ENCODE data around the gene ME1.

The ME1 gene

DNA sequence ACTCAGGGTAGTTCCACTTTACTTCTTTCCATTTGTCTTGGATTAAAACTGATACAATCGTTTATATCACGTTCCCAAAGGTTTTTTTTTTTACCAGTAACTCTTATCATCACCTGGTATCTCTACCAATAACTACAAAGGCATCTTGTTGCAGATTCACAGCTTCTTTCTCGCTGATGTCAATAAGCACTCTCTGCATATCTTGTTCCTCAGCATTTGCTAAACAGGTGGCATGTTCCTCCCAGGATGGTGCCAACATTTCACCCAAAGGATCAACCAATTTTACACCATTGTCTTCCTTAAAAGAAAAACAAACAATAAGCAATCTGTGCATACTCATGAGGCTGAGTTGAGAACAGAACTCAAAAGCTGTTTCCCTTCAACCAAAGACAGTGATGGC is 242.3 kb downstream of the ME1 start:
- Histone ChIP-seq H3K4me1 (ENCODE audit: control insufficient read depth in 1 of 2, insufficient read depth in 2 of 2, low read length in 2 of 2) (peaks cover 0 to 13% of the 10 kb centered on the region in 2 donors), H3K36me3 (ENCODE audit: control insufficient read depth in 1 of 2, insufficient read depth in 2 of 2, low read length in 2 of 2) (peaks cover 22 to 31% of the 10 kb centered on the region in 2 donors), H3K9me3 (ENCODE audit: control insufficient read depth in 1 of 2, low read length in 2 of 2) (no peaks in the 10 kb centered on the region), H3K27me3 (ENCODE audit: low read depth, low read length) (no peaks in the 10 kb centered on the region), H3K27ac (ENCODE audit: low read length) (no peak overlapping the region), H3K4me3 (ENCODE audit: low read depth in 1 of 2, low read length in 2 of 2) (no peak overlapping the region)

DNA sequence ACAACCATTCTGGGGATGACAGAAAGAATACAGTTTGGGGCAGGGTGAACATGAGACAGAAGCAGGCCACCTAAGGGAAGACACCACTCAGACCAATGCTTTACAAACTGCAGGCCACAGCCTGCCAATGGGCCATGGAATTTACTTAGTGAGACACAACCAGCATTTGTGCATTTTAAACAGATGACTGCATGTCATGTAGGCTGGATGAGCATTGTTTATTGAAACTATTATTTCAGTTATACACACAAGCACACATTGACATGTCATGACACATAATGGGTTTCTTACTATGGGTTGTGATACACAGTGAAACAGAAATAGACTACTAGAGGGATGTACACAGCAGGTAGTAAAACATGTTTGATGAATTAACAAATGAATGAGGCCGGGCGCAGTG is 245.8 kb downstream of the ME1 start:
- Histone ChIP-seq H3K36me3 (ENCODE audit: control insufficient read depth in 1 of 2, insufficient read depth in 2 of 2, low read length in 2 of 2) (peaks cover 46 to 50% of the 10 kb centered on the region in 2 donors), H3K4me3 (ENCODE audit: low read depth in 1 of 2, low read length in 2 of 2) (no peak overlapping the region), H3K27me3 (ENCODE audit: low read depth, low read length) (no peaks in the 10 kb centered on the region), H3K9me3 (ENCODE audit: control insufficient read depth in 1 of 2, low read length in 2 of 2) (no peaks in the 10 kb centered on the region), H3K4me1 (ENCODE audit: control insufficient read depth in 1 of 2, insufficient read depth in 2 of 2, low read length in 2 of 2) (no peaks in the 10 kb centered on the region), H3K27ac (ENCODE audit: low read length) (no peak overlapping the region)

DNA sequence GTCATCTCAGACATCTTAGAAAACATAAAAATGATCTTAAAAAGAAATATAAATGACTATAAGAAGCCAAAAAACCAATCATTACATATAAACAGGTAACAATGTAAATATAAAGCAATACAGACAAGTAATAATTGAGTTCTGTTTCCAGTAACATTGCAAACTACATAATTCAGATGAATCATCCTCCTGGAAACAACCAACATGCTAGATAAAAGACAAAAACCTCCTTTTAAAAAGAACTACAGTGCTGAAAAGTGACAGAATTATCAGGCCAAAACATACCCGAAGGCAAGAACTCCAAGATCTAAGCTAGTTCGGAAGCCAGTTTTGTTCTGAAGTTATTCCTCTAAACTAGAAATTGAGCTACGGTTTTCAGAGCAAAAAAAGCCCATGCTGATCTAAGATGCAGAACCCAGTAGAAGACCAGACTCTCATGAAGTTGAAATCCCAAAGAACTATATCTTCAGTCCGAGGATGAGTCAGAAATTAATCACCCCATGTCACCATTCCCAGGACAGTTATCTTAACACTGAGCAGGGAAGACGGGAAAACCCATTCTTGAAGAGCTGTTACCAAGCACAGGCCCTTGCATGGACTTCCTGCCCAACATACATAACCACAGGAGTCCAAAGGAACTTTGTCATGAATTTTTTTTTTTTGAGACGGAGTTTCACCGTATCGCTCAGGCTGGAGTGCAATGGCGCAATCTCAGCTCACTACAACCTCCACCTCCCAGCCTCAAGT is 247.6 kb downstream of the ME1 start:
- Histone ChIP-seq H3K4me3 (ENCODE audit: low read depth in 1 of 2, low read length in 2 of 2) (no peak overlapping the region), H3K9me3 (ENCODE audit: control insufficient read depth in 1 of 2, low read length in 2 of 2) (no peaks in the 10 kb centered on the region), H3K27me3 (ENCODE audit: low read depth, low read length) (no peaks in the 10 kb centered on the region), H3K36me3 (ENCODE audit: control insufficient read depth in 1 of 2, insufficient read depth in 2 of 2, low read length in 2 of 2) (peaks cover 45 to 53% of the 10 kb centered on the region in 2 donors), H3K4me1 (ENCODE audit: control insufficient read depth in 1 of 2, insufficient read depth in 2 of 2, low read length in 2 of 2) (no peaks in the 10 kb centered on the region), H3K27ac (ENCODE audit: low read length) (no peak overlapping the region)

DNA sequence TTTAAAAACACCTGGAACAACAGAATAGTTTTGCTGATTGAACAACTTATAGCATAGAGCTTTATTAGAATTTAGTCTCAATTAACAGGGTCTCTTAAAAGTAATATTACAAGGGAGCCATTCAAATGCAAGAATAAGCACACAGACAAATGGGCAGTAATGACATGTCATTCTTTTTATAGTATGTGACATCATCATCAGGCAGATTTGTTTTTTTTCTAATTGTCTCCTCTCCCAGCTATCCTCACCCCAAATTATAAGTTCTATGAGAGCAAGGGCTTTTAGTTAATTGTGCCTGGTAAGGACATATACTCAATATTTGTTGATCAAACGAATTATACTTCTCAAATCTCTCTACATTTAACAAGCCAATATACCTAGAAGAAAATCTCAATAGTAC is 248.7 kb downstream of the ME1 start:
- Histone ChIP-seq H3K27me3 (ENCODE audit: low read depth, low read length) (no peaks in the 10 kb centered on the region), H3K9me3 (ENCODE audit: control insufficient read depth in 1 of 2, low read length in 2 of 2) (no peaks in the 10 kb centered on the region), H3K36me3 (ENCODE audit: control insufficient read depth in 1 of 2, insufficient read depth in 2 of 2, low read length in 2 of 2) (peaks cover 44 to 57% of the 10 kb centered on the region in 2 donors), H3K4me3 (ENCODE audit: low read depth in 1 of 2, low read length in 2 of 2) (no peak overlapping the region), H3K4me1 (ENCODE audit: control insufficient read depth in 1 of 2, insufficient read depth in 2 of 2, low read length in 2 of 2) (no peaks in the 10 kb centered on the region), H3K27ac (ENCODE audit: low read length) (no peak overlapping the region)

DNA sequence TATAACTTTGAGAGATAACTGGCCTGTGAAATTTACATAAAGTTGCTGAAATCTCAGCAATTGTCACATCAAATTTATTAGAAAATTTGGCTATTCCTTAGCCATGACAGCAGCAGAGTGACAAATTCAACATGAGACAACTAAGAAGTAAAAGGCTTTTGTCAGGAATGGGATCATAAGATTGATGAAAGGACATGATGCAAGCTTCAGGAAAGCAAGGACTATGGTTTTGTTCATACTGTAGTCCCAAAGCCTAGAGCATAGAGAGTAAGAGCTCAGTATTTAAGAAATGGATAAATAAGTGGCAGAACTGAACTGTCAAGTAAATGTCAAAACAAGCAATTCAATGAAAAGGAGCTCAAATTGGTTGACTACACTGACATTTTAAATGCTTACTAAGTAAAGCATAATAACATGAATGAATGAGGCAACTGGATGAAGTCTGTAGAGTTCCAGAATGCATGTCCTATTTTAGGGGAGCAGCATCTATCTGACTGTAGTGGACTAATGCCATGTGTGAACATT is 250.4 kb downstream of the ME1 start:
- Histone ChIP-seq H3K4me3 (ENCODE audit: low read depth in 1 of 2, low read length in 2 of 2) (no peak overlapping the region), H3K9me3 (ENCODE audit: control insufficient read depth in 1 of 2, low read length in 2 of 2) (no peaks in the 10 kb centered on the region), H3K36me3 (ENCODE audit: control insufficient read depth in 1 of 2, insufficient read depth in 2 of 2, low read length in 2 of 2) (peaks cover 37 to 52% of the 10 kb centered on the region in 2 donors), H3K4me1 (ENCODE audit: control insufficient read depth in 1 of 2, insufficient read depth in 2 of 2, low read length in 2 of 2) (no peaks in the 10 kb centered on the region), H3K27me3 (ENCODE audit: low read depth, low read length) (no peaks in the 10 kb centered on the region), H3K27ac (ENCODE audit: low read length) (no peak overlapping the region)

DNA sequence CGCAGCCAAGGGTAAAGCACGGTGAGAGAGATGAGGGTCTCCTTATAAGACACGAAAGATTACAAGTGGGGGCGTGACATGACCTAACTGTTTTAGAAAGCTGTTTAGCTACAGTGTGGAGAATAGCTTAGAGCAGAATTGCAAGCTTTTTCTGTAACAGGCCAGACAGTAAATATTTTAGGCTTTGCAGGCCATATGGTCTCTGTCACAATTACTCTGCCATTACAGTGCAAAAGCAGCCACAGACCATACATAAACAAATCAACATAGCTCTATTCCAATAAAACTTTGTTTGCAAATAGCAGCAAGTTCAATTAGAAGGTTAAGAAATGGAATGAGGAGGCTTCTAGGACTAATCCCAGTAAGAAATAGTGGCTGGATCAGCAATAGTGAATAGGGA is 254.6 kb downstream of the ME1 start:
- H3K9me3 ChIP-seq (ENCODE audit: control insufficient read depth in 1 of 2, low read length in 2 of 2) = no peaks in the 10 kb centered on the region
- H3K4me3 ChIP-seq (ENCODE audit: low read depth in 1 of 2, low read length in 2 of 2) = no peak overlapping the region
- H3K4me1 ChIP-seq (ENCODE audit: control insufficient read depth in 1 of 2, insufficient read depth in 2 of 2, low read length in 2 of 2) = no peaks in the 10 kb centered on the region
- H3K27me3 ChIP-seq (ENCODE audit: low read depth, low read length) = no peaks in the 10 kb centered on the region
- H3K36me3 ChIP-seq (ENCODE audit: control insufficient read depth in 1 of 2, insufficient read depth in 2 of 2, low read length in 2 of 2) = peaks cover 38 to 42% of the 10 kb centered on the region in 2 donors
- H3K27ac ChIP-seq (ENCODE audit: low read length) = no peak overlapping the region

DNA sequence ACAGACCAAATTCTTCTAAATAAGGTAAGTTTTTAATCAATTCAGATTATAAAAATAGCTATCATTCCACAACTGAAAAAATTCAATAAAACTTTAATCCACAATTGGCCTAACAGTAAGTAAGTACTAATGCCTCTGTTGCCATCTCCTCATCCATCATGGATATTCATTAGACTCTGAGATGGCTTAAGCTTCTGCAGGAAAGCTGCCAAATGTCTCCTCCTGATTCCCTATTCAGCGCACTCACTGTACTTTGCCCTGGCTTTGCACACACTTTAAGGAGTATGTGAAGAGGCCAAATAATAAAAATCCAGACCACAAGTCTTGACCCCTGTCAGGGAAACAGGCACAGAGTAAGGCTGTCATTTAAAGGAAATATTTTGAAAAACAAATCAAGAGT is 261.3 kb downstream of the ME1 start:
- Histone ChIP-seq H3K4me3 (ENCODE audit: low read depth in 1 of 2, low read length in 2 of 2) (no peak overlapping the region), H3K9me3 (ENCODE audit: control insufficient read depth in 1 of 2, low read length in 2 of 2) (no peaks in the 10 kb centered on the region), H3K27ac (ENCODE audit: low read length) (no peak overlapping the region), H3K27me3 (ENCODE audit: low read depth, low read length) (no peaks in the 10 kb centered on the region), H3K36me3 (ENCODE audit: control insufficient read depth in 1 of 2, insufficient read depth in 2 of 2, low read length in 2 of 2) (peaks cover 72 to 80% of the 10 kb centered on the region in 2 donors), H3K4me1 (ENCODE audit: control insufficient read depth in 1 of 2, insufficient read depth in 2 of 2, low read length in 2 of 2) (no peaks in the 10 kb centered on the region)

DNA sequence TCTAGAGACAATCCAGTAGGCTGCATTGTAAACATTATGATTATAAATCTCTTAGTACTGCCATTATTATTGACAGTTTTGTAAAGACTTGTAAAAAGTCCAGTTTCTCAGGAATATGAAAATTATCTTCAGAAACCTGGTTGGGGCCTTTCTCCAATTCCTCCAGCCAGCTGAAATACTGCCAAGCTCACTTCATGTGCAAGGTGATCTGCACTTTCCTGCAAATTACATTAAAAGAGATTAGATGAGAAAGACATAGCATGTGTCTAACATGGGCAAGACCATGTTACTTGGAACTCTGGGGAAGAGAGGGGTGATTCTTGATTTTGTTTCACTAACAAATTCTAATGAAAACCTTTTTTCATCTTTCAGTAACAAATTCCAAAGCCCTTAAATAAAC is 261.7 kb downstream of the ME1 start:
- Histone ChIP-seq H3K4me1 (ENCODE audit: control insufficient read depth in 1 of 2, insufficient read depth in 2 of 2, low read length in 2 of 2) (no peaks in the 10 kb centered on the region), H3K27me3 (ENCODE audit: low read depth, low read length) (no peaks in the 10 kb centered on the region), H3K9me3 (ENCODE audit: control insufficient read depth in 1 of 2, low read length in 2 of 2) (no peaks in the 10 kb centered on the region), H3K4me3 (ENCODE audit: low read depth in 1 of 2, low read length in 2 of 2) (no peak overlapping the region), H3K27ac (ENCODE audit: low read length) (no peak overlapping the region), H3K36me3 (ENCODE audit: control insufficient read depth in 1 of 2, insufficient read depth in 2 of 2, low read length in 2 of 2) (peaks cover 72 to 84% of the 10 kb centered on the region in 2 donors)

DNA sequence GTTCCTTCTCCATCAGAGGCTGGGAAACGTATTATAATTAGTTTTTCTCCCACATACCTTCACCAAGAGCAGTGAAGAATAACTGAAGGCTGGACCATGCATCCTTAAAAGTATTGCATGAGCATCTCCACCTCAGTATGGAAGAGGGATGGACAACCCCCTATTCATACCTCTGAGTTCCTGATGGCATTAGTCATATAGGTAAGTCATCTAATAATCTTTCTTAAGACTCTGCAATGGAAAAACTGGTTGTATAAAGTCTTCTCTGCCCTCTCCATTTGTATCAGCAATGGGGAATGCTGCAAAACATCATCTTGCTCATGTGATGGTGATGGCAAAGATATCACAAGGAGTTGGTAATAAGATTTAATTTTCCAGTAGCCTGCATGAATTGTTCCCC is 262.3 kb downstream of the ME1 start:
- Histone ChIP-seq H3K27ac (ENCODE audit: low read length) (no peak overlapping the region), H3K36me3 (ENCODE audit: control insufficient read depth in 1 of 2, insufficient read depth in 2 of 2, low read length in 2 of 2) (peaks cover 77 to 87% of the 10 kb centered on the region in 2 donors), H3K4me1 (ENCODE audit: control insufficient read depth in 1 of 2, insufficient read depth in 2 of 2, low read length in 2 of 2) (no peaks in the 10 kb centered on the region), H3K4me3 (ENCODE audit: low read depth in 1 of 2, low read length in 2 of 2) (no peak overlapping the region), H3K27me3 (ENCODE audit: low read depth, low read length) (no peaks in the 10 kb centered on the region), H3K9me3 (ENCODE audit: control insufficient read depth in 1 of 2, low read length in 2 of 2) (no peaks in the 10 kb centered on the region)

DNA sequence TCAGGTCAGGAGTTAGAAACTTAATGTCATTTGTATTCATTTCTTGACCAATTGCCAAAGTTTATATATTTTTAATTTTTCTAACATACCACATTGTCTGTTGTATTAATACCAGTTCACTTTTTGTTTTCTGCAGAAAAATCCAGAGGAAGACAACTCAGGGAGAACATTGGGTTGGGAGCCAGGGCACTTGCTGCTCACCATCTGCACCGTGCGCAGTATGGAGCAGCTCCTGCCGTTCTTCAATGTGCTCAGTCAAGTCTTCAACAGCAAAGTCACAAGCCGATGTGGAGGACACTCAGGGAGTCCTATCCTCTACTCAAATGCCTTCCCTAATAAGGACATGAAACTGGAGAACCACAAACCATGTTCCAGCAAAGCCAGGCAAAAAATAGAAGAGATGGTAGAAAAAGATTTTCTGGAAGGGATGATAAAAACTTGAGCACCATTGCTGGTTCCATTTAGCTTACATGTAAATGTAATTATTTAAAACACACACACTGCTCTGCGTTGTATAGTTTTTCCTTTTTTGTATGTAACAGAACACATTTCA is 263.0 kb downstream of the ME1 start:
- H3K9me3 ChIP-seq (ENCODE audit: control insufficient read depth in 1 of 2, low read length in 2 of 2) = no peaks in the 10 kb centered on the region
- no peaks in the 10 kb centered on the region for H3K4me1 ChIP-seq (ENCODE audit: control insufficient read depth in 1 of 2, insufficient read depth in 2 of 2, low read length in 2 of 2)
- peaks cover 73 to 84% of the 10 kb centered on the region in 2 donors for H3K36me3 ChIP-seq (ENCODE audit: control insufficient read depth in 1 of 2, insufficient read depth in 2 of 2, low read length in 2 of 2)
- no peak overlapping the region for H3K27ac ChIP-seq (ENCODE audit: low read length)
- H3K4me3 ChIP-seq (ENCODE audit: low read depth in 1 of 2, low read length in 2 of 2) = no peak overlapping the region
- no peaks in the 10 kb centered on the region for H3K27me3 ChIP-seq (ENCODE audit: low read depth, low read length)
